Sigmoid colon (tissue), 4 donors: Measurements from ENCODE around the gene NRP2.

ENCODE experiments used
- CTCF ChIP-seq, 4 experiments: fragments of 450-650 bp in 3 of 4; fragments of 200-600 bp in 1 of 4; IDR thresholded peaks; one replicate each; pipeline ENCODE4 v1.5.1; 2016 to 2019; ENCODE audit warnings: antibody characterized with exemption in 4 of 4, mild to moderate bottlenecking in 3 of 4, moderate library complexity in 2 of 4
- POLR2A ChIP-seq, 2 donors: fragments of 450-650 bp; IDR thresholded peaks; one replicate each; pipeline ENCODE4 v1.6.1; 2016; ENCODE audit warnings: antibody characterized with exemption in 2 of 2, mild to moderate bottlenecking in 2 of 2, moderate library complexity in 2 of 2
- POLR2AphosphoS5 ChIP-seq, 4 donors: sonication (generic); formaldehyde crosslinking; IDR thresholded peaks; one replicate each; pipeline ENCODE4 v1.6.1; 2017; ENCODE audit warnings: antibody characterized with exemption in 4 of 4

GRCh38 chr2:205775097-205775877, 93.0 kb downstream of the NRP2 start:
- TF ChIP-seq POLR2AphosphoS5 (IDR thresholded peaks at IDR 0.05) = peak in 2 of 4 donors; percentile 27 to 32
- no peak for TF ChIP-seq CTCF (IDR thresholded peaks at IDR 0.05)
- no peak for TF ChIP-seq POLR2A (IDR thresholded peaks at IDR 0.05)
